Measurements from ENCODE around the gene ACER1. TPM values are rescaled to one million over a fixed set of nuclear protein-coding genes. Genes with fewer than 3 reads are reported as not detected.
"Not testable (repeated sequence)": the region's sequence is repeated elsewhere in the genome, so short reads cannot be mapped to it uniquely, and the experiment has no call there.

ACER1 gene
- total and polyA plus RNA-seq, 10 of the 15 experiments (the other 5 are each of a cell fraction or from before 2014, with no cell fraction given): not detected

DNA sequence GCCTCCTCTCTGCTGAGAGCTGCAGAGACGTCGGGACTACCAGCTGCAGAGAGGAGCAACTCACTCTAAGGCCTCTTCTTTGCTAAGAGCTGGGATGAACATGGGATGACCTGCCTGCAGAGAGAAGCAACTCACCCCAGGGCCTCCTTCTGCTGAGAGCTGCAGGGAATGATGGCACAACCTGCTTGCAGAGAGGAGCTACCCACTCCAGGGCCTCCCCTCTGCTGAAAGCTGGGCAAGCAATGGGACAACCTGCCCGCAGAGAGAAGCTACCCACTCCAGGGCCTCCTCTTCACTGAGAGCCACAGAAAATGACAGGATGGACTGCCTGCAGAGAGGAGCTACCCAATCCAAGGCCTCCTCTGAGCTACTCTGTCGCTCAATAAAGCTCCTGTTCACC, 46.7 kb downstream of the ACER1 start:
- ChIA-PET RAD21 (ENCODE audit: unreplicated experiment) (no interaction called here), SMC1A (ENCODE audit: uncharacterized antibody, unreplicated experiment) (interaction anchor here (0.8 kb wide), 1 partner anchor 8 kb away, joined by 3 read pairs; no protein-coding TSS in a partner anchor), CTCF (interaction anchor here (0.5 to 1.2 kb wide), 3 partner anchors 68 to 429 kb away, joined by 3 to 4 read pairs (median 3); no protein-coding TSS in a partner anchor), POLR2A (no interaction called here)
- no peak overlapping the region for H3K27ac ChIP-seq (ENCODE audit: control insufficient read depth, insufficient read depth)
- no peak for FAIRE-seq
- intact Hi-C loops (cut with micrococcal nuclease; ENCODE audit: unreplicated experiment): no loop called here
- no peak overlapping the region for H2AFZ ChIP-seq (ENCODE audit: control insufficient read depth, low read depth, low read length)
- TF ChIP-seq PAX5 (IDR thresholded peaks at IDR 0.05; ENCODE audit: borderline replicate concordance, low read depth, low read length) (no peak), PML (IDR thresholded peaks at IDR 0.05; ENCODE audit: low read length) (no peak), CHD2 (IDR thresholded peaks at IDR 0.05; ENCODE audit: borderline replicate concordance, low read depth, low read length) (no peak), SUPT20H (IDR thresholded peaks at IDR 0.05; ENCODE audit: borderline replicate concordance, control insufficient read depth, low read depth, low read length) (no peak), HDAC2 (IDR thresholded peaks at IDR 0.05) (no peak), ZNF217 (IDR thresholded peaks at IDR 0.05) (no peak), NKRF (conservative IDR thresholded peaks at IDR 0.05) (no peak), IKZF2 (IDR thresholded peaks at IDR 0.05) (no peak), SMAD5 (IDR thresholded peaks at IDR 0.05; ENCODE audit: low read depth) (no peak), SREBF1 (IDR thresholded peaks at IDR 0.05; ENCODE audit: low read length) (no peak), CREB1 (IDR thresholded peaks at IDR 0.05; ENCODE audit: low read depth) (no peak), HDAC6 (IDR thresholded peaks at IDR 0.05; ENCODE audit: unreplicated experiment) (no peak), MYC (IDR thresholded peaks at IDR 0.05; ENCODE audit: insufficient read depth, insufficient read length, insufficient replicate concordance, low read length, severe bottlenecking) (no peak)
- H3K4me3 ChIP-seq: no peak overlapping the region
- no TSS peak for BruUV-seq (replicated peaks)
- H3K36me3 ChIP-seq (ENCODE audit: control insufficient read depth in 2 of 2, insufficient read depth in 2 of 2, low read length in 1 of 2): no peaks in the 10 kb centered on the region
- in situ Hi-C loops (cut with MboI): no loop called here
- H3K9ac ChIP-seq (ENCODE audit: control insufficient read depth, insufficient read depth, low read length): no peak overlapping the region
- no peak overlapping the region for H3K4me2 ChIP-seq (ENCODE audit: control insufficient read depth, insufficient read depth)
- no peaks in the 10 kb centered on the region for H3K27me3 ChIP-seq (replicated peaks in 1 of 2; ENCODE audit: control insufficient read depth in 2 of 2, insufficient read depth in 2 of 2, low read length in 1 of 2)
- no peak for DNase-seq (ENCODE audit: low read depth, low spot score)
- no peaks in the 10 kb centered on the region for H3K79me2 ChIP-seq (ENCODE audit: control insufficient read depth, insufficient read depth, low read length)
- no peaks in the 10 kb centered on the region for H3K4me1 ChIP-seq (ENCODE audit: control insufficient read depth, insufficient read depth, low read length)
- H4K20me1 ChIP-seq (ENCODE audit: control insufficient read depth, insufficient read depth): no peaks in the 10 kb centered on the region
- 32% methylated on average over 4 of the region's 4 CpGs for WGBS (ENCODE audit: insufficient coverage, insufficient replicate concordance, low lambda C conversion rate, missing lambda C conversion rate)
- no peak for ATAC-seq
- peaks cover 28% of the 10 kb centered on the region; the same call in 2 of the 3 replicates for H3K9me3 ChIP-seq (replicated peaks; ENCODE audit: control insufficient read depth, insufficient read depth, low read length)

DNA sequence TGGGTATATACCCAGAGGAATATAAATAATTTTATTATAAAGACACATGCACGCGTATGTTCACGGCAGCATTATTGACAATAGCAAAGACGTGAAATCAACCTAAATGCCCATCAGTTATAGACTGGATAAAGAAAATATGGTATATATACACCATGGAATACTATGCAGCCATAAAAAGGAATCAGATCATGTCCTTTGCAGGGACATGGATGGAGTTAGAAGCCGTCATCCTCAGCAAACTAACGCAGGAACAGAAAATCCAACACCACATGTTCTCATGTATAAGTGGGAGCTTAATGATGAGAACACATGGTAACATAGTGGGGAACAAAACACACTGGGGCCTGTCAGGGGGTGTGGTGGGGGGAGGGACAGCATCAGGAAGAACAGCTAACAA, 51.0 kb downstream of the ACER1 start:
- H3K27ac ChIP-seq (ENCODE audit: control insufficient read depth, insufficient read depth); H3K36me3 ChIP-seq (ENCODE audit: control insufficient read depth in 2 of 2, insufficient read depth in 2 of 2, low read length in 1 of 2); H3K9ac ChIP-seq (ENCODE audit: control insufficient read depth, insufficient read depth, low read length); DNase-seq (ENCODE audit: low read depth, low spot score); ATAC-seq; in situ Hi-C loops (cut with MboI); POLR2A ChIA-PET; RAD21 ChIA-PET (ENCODE audit: unreplicated experiment); H3K27me3 ChIP-seq (replicated peaks in 1 of 2; ENCODE audit: control insufficient read depth in 2 of 2, insufficient read depth in 2 of 2, low read length in 1 of 2); H3K4me3 ChIP-seq; H2AFZ ChIP-seq (ENCODE audit: control insufficient read depth, low read depth, low read length); BruUV-seq (replicated peaks); H4K20me1 ChIP-seq (ENCODE audit: control insufficient read depth, insufficient read depth); H3K4me1 ChIP-seq (ENCODE audit: control insufficient read depth, insufficient read depth, low read length); intact Hi-C loops (cut with micrococcal nuclease; ENCODE audit: unreplicated experiment); FAIRE-seq; H3K4me2 ChIP-seq (ENCODE audit: control insufficient read depth, insufficient read depth): not testable (repeated sequence)
- 89% methylated on average over 6 of the region's 6 CpGs for WGBS (ENCODE audit: insufficient coverage, insufficient replicate concordance, low lambda C conversion rate, missing lambda C conversion rate)
- H3K9me3 ChIP-seq (replicated peaks; ENCODE audit: control insufficient read depth, insufficient read depth, low read length): peaks cover 14% of the 10 kb centered on the region; the same call in 2 of the 3 replicates
- peaks cover 21% of the 10 kb centered on the region for H3K79me2 ChIP-seq (ENCODE audit: control insufficient read depth, insufficient read depth, low read length)
- SMC1A ChIA-PET (ENCODE audit: uncharacterized antibody, unreplicated experiment): interaction anchor here (1.0 kb wide), 1 partner anchor 24 kb away, joined by 3 read pairs; no protein-coding TSS in a partner anchor
- CTCF ChIA-PET: interaction anchor here (1.2 kb wide), 1 partner anchor 16 kb away, joined by 4 read pairs; no protein-coding TSS in a partner anchor
